Measurements from ENCODE around the gene SLC12A9. TPM values are rescaled to one million over a fixed set of nuclear protein-coding genes. Genes with fewer than 3 reads are reported as not detected.

Gene SLC12A9
- total and polyA plus RNA-seq, 2 of the 8 experiments (the other 6 are each of a cell fraction or from before 2014, with no cell fraction given), result 31.4 to 40.1 TPM

GRCh38 chr7:100835903-100836811 lies 16.4 kb upstream of the SLC12A9 start (continued):
- no peak for TF ChIP-seq ATF3 (IDR thresholded peaks at IDR 0.05; ENCODE audit: insufficient read depth, low read depth, low read length)
- TF ChIP-seq CTCF (IDR thresholded peaks at IDR 0.05; ENCODE audit: control extremely low read depth in 1 of 3, insufficient read depth in 1 of 3, low read depth in 1 of 3, low read length in 3 of 3), result no peak
- TF ChIP-seq EZH2 (IDR thresholded peaks at IDR 0.05; ENCODE audit: low read depth, low read length, severe bottlenecking), result no peak
- TF ChIP-seq TCF12 (IDR thresholded peaks at IDR 0.05; ENCODE audit: low read depth, low read length), result no peak
- no peak for TF ChIP-seq ASH2L (IDR thresholded peaks at IDR 0.05; ENCODE audit: low read length)
- TF ChIP-seq GABPA (IDR thresholded peaks at IDR 0.05; ENCODE audit: borderline replicate concordance, insufficient read depth, low read length), result no peak
- peak; percentile 75 to 80 for TF ChIP-seq POLR2A (IDR thresholded peaks at IDR 0.05; ENCODE audit: control extremely low read depth in 1 of 2, low read depth in 2 of 2, low read length in 2 of 2)
- peak; percentile 75 for TF ChIP-seq TBP (IDR thresholded peaks at IDR 0.05; ENCODE audit: low read depth, low read length)
- TF ChIP-seq HDAC2 (IDR thresholded peaks at IDR 0.05; ENCODE audit: borderline replicate concordance in 1 of 2, low read depth in 2 of 2, low read length in 2 of 2), result peak in 1 of 2 experiments; percentile 63; a peak in 1 of 4 replicates
- TF ChIP-seq, protein P1, sequence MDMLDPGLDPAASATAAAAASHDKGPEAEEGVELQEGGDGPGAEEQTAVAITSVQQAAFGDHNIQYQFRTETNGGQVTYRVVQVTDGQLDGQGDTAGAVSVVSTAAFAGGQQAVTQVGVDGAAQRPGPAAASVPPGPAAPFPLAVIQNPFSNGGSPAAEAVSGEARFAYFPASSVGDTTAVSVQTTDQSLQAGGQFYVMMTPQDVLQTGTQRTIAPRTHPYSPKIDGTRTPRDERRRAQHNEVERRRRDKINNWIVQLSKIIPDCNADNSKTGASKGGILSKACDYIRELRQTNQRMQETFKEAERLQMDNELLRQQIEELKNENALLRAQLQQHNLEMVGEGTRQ (IDR thresholded peaks at IDR 0.05; ENCODE audit: low read length), result 0 out of 2 replicates have a peak, but pooled peaks have one; percentile 5
- peak in 1 of 2 experiments; percentile 5; a peak in 1 of 4 replicates for TF ChIP-seq RAD21 (IDR thresholded peaks at IDR 0.05 in 1 of 2, conservative IDR thresholded peaks at IDR 0.05 in 1 of 2; ENCODE audit: low read depth in 2 of 2, low read length in 2 of 2)
- TF ChIP-seq EGR1 (IDR thresholded peaks at IDR 0.05; ENCODE audit: borderline replicate concordance, low read depth, low read length), result peak; percentile 52; the same call in 1 of the 2 replicates
- TF ChIP-seq, protein P2, sequence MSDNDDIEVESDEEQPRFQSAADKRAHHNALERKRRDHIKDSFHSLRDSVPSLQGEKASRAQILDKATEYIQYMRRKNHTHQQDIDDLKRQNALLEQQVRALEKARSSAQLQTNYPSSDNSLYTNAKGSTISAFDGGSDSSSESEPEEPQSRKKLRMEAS (IDR thresholded peaks at IDR 0.05), result peak; percentile 65
- no peak for TF ChIP-seq CBX5 (IDR thresholded peaks at IDR 0.05; ENCODE audit: low read depth, low read length)
- no peak for TF ChIP-seq SP1 (IDR thresholded peaks at IDR 0.05; ENCODE audit: low read depth, low read length)
- TF ChIP-seq MAFK (IDR thresholded peaks at IDR 0.05; ENCODE audit: low read depth, low read length), result peak; percentile 82
- TF ChIP-seq KDM1A (IDR thresholded peaks at IDR 0.05; ENCODE audit: borderline replicate concordance, low read length), result no peak
- TF ChIP-seq RBBP5 (IDR thresholded peaks at IDR 0.05; ENCODE audit: borderline replicate concordance, low read depth, low read length), result 0 out of 2 replicates have a peak, but pooled peaks have one; percentile 58
